Measurements from ENCODE around the gene MYLK. TPM values are rescaled to one million over a fixed set of nuclear protein-coding genes. Genes with fewer than 3 reads are reported as not detected.

Gene MYLK
- total RNA-seq, 1 experiment from 2014 or later: 262 TPM

DNA sequence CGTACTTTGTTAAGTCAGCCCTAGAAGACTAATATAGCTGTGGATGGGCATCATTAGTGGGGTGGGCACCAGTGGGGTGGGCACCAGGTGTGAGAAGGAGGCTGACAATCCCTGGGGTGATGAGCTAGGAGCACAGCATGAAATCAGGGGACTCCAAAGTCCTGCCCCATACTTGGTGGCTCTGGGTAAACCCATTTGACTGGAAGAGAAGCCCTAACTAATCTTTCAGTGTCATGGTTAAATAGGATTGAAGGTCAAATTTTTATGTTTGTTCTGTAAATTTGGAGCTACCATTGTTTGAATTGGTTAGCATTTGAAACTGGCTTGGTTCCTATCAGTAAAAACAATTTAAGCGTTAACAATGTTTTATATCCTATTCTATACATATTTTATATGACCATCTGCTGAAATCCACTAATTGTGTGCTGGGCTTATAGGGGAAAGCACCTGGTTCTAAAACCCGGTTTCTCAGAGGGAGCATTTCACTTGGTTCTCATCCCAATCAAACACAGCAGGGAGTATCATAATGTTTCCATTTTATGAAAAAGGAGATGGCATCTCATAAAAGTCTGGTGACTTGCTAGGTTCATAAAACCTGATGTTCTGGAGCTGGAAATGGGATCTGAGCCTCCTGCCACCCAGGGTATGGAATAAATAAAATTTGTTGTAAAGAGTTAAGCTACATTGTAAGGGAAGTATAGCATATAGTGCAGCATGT lies 211.5 kb downstream of the MYLK start:
- DNase-seq (ENCODE audit: low read depth): no peak

- DNase-seq (ENCODE audit: low read depth): no peak
These were observed 213.4 kb downstream of the MYLK start for GRCh38 chr3:123670743-123671142.

DNA sequence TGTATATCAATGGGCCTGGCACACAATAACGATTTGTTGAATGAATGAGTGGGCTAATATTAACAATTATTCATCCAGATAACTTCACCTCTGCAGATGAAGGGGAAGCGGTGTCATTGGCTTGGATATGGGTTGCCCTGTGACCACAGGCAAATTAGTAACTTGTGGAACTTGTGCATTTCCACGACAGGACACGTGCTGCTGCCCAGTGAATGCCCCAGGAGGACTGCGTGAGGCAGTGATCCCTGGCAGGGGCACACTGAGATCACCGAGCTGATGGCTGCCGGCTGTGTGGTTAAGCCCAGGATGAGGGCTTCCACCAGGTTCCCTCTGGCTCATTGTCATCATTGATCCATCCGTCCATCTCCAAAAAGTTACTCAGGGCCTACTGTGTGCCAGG lies 215.2 kb downstream of the MYLK start:
- no peak for DNase-seq (ENCODE audit: low read depth)

DNA sequence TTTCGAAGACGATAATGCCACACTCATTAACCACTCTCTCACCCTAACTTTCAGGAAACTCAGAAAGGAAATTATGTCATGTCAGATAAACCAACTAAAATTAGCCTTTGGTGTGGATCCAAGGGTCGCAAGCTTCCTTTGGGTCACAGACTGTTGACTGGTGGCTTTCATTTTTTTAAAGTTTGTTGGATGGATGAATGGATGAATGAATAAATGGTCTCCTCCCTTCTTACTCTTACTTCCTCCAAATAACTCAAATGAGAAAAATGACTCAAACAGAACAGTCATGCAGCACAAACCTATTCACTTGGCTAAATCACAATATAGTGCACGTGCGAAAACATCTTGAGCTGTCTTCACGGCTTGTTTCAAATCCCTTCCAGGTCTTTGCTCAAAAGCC lies 216.3 kb downstream of the MYLK start:
- peak; percentile 59 for DNase-seq (ENCODE audit: low read depth)

GRCh38 chr3:123664753-123665152 lies 219.4 kb downstream of the MYLK start:
- DNase-seq (ENCODE audit: low read depth): no peak

GRCh38 chr3:123663977-123664376 lies 220.2 kb downstream of the MYLK start:
- no peak for DNase-seq (ENCODE audit: low read depth)

- no peak for DNase-seq (ENCODE audit: low read depth)
These were observed 222.2 kb downstream of the MYLK start for GRCh38 chr3:123661973-123662372.

DNA sequence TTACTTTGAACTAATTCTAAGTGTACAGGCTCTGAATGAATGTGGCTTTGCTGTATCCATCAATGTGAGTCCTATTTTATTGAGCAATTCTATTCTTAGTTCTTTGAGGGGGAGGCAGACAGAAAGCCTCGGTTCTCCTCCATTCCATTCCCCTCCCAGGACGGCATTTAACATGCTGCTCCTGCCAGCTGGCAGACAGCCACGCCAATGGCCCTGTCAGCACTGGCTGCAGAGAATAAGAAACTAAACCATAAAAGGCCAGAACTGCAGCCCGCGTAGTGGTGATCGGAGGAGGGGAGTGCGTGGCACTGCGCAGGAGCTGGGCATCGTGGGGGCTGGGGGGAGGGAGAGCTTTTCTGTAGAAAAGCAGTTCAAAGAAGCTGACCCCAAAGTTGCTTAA lies 223.2 kb downstream of the MYLK start:
- peak; percentile 94 for DNase-seq (ENCODE audit: low read depth)

- DNase-seq (ENCODE audit: low read depth): no peak
These were observed 223.9 kb downstream of the MYLK start for GRCh38 chr3:123660141-123660675.

DNA sequence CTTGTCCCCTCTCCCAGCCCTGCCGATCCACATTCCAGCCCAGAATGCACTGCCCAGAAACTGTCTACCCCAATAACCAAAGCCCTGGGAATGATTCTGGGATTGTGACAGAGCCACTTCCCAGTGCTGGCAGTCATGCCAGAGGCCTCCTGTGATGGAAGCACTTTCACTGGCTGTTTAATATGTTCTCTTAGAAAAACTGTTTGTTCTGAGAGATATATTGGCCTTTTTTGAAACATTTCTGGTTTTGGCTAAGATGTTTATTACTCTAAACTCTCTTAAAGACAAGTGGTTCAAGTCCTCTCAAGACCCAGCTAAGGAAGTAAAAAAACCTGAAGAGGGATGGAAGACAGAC lies 225.3 kb downstream of the MYLK start:
- DNase-seq (ENCODE audit: low read depth): no peak

- peak; percentile 84 for DNase-seq (ENCODE audit: low read depth)
These were observed 225.8 kb downstream of the MYLK start for GRCh38 chr3:123658118-123658851.

- DNase-seq (ENCODE audit: low read depth): peak; percentile 27
These were observed 226.6 kb downstream of the MYLK start for GRCh38 chr3:123657568-123657967.

GRCh38 chr3:123657111-123657510 lies 227.0 kb downstream of the MYLK start:
- no peak for DNase-seq (ENCODE audit: low read depth)

- no peak for DNase-seq (ENCODE audit: low read depth)
These were observed 227.4 kb downstream of the MYLK start for GRCh38 chr3:123656691-123657090.

DNA sequence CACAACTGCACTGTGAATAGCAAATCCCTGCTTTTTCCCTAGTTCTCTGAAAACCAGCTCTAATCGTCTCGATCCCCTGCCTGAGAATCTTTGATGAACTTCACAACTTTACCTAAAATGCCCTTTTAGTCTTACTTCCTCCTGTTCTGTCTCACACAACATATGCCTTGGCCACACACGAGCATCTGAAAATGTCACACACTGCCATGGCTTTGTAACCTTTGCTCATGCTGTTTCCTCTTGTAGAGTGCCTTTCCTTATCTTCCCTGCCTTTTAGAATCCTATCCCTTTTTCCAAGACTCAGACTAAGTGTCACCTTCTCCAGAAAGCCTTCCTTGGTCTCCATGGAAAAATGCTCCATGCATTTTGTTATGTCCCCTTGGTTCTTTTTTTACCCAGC lies 227.9 kb downstream of the MYLK start:
- no peak for DNase-seq (ENCODE audit: low read depth)

DNA sequence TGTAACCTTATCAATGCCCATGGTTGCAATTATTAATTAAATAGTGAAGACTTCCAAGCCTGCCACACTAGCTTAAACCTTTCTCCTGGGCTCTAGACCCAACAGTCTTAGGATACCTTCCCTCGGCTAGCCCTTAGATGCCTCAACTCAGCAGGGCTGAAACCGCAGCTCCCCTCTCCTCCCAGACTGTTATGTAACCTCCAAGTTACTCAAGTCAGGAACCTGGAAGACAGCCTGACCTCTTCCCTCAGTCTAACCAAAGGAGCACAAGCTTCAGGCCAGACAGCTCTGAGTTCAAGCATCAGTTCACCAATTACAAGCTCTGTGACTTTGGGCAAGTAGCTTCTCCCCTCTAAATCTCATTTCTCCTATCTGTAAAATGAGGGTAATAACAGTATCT lies 228.7 kb downstream of the MYLK start:
- no peak for DNase-seq (ENCODE audit: low read depth)

DNA sequence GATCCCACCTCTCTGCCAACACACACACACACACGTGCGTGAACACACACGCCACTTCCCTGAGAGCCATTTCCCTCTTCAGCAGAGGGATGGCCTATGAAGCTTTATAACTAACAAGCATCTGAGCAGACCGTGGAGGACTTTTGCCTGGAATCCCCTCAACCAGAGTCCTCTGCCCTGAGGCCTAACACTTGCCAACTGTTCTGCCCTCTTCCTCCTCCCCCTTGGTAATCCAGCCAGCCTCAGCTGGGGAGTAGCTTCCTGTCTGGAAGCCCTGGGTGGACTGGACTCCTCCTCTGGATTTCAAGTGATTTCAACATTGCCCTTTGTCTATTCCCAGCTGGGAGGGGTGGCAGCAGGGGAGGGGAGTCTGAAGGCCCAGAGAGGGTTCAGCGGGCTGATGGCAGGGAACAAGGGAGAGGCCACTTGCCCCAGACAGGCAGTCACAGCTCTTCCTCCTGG lies 230.9 kb downstream of the MYLK start:
- DNase-seq (ENCODE audit: low read depth): peak; percentile 87

DNA sequence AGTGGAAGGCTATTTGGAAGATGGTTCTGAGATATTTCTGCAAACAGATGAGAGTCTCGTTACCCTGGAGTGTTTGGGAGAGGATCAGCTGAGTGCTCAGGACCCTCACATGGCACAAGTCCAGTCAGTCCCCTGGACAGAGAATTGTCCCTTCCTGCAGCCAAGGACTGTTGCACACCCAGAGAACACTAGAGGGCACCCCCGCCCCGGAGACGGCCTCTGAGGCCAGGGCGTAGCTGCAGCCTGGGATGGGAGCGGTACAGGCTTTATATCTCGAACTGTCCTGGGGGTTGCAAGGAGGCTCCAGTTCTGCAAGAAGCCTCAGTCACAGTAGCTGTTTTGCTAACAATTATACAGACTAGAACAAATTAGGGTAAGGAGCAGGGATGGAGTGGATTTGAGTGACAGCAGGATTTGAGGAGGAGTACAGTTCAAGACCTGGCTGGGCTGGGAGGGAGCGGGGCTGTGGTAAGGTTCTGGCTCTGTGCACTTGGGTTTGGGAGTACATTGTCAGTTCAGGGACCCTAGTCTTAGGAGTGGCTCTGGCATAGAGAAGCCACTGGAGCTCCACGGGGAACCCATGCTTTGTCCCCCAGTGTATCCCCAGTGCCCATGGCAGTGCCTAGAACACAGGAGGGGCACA lies 231.7 kb downstream of the MYLK start:
- peak; percentile 69 for DNase-seq (ENCODE audit: low read depth)

- DNase-seq (ENCODE audit: low read depth): peak; percentile 43
These were observed 232.4 kb downstream of the MYLK start for GRCh38 chr3:123651449-123652341.

GRCh38 chr3:123650101-123650500 lies 234.0 kb downstream of the MYLK start:
- no peak for DNase-seq (ENCODE audit: low read depth)

DNA sequence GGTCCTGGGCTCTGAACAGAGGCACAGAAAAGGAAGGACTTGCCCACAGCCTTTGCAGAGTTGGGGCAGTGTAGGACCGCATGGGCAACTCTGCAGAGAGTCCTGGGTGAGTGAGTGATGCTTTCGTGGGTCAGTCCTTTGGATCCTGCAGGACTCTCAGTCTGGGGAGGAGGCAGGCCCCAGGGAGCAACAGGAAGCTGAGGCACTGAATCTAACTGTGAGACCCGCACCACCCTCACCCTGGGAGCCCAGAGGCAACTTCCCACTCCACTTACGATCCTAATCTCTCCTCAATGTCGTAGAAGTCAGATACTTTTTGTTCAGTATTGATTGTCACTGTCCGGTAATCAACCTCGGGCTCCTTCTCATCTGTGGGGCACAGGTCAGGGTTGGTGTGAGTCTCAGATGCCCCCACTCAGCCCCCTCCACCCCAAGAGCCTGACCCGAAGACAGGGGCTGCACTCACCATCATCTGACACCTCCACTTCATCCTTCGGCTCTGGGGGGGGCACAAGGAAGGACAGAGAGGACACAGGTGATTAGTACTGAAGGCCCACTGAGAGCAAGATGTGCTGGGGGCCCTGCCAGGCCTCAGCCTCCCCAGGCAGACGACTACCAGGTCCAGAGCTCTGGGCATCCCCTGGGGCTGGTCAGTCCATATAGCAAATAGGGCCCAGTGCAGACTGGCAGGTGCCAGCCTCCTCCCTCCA lies 235.3 kb downstream of the MYLK start:
- DNase-seq (ENCODE audit: low read depth): no peak

Data from M059J (cell line).